Measurements from ENCODE around the gene ABCA3.
A peak's percentile ranks its signal among the peaks of the same experiment; 100 is the strongest.
"Not testable (repeated sequence)": the region's sequence is repeated elsewhere in the genome, so short reads cannot be mapped to it uniquely, and the experiment has no call there.

Gene ABCA3

DNA sequence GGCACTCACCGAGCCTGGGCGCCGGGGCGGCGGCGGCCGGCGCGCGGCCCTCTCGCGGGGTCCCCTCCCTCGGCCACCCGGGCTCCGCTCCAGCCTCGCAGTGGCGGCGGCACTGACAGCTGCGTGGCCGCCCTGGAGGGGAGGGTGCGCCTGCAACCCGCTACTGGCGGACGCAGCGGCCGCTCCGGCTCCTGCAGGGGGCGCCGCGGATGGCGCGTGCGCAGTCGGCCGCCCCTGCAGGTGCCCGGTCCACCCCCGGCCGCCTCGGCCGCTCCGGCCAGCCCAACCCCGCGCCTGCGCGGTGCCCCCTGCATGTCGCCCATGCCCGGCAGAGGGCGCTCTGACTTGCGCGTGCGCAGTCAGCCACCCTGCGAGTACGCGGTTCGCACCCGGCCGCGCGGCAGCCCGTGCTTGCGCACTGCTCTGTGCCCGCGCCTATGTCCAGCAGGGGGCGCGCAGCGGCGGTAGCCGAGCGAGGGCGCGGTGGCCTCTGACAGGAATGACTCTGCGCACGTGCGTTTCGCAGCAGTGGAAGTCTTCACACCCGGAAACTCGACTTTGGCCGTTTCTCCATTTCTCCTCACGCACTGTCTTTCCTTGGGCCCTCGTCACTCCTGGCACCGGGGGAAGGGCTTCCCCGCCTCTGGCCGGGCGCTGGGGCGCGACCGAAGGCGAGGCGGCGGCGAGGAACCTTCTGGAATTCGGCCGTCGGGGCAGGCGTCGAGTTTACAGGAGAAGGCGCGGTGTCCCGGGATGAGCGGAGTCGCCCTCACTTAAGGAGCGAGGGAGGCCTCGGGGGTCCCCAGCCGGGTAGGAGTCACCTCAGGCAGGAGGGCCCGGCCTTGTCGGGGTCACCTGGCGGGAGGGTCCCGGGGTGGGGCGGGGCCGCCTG is at the start of gene ABCA3:
Gene ABCA3, minus strand, starts transcription at position 165 of the 892 bp plus-strand sequence. CDS start 14,262 bp downstream, outside the sequence.
- H3K27ac ChIP-seq, result peak within 1 kb of the TSS; percentile 84
- TF ChIP-seq, protein P1, sequence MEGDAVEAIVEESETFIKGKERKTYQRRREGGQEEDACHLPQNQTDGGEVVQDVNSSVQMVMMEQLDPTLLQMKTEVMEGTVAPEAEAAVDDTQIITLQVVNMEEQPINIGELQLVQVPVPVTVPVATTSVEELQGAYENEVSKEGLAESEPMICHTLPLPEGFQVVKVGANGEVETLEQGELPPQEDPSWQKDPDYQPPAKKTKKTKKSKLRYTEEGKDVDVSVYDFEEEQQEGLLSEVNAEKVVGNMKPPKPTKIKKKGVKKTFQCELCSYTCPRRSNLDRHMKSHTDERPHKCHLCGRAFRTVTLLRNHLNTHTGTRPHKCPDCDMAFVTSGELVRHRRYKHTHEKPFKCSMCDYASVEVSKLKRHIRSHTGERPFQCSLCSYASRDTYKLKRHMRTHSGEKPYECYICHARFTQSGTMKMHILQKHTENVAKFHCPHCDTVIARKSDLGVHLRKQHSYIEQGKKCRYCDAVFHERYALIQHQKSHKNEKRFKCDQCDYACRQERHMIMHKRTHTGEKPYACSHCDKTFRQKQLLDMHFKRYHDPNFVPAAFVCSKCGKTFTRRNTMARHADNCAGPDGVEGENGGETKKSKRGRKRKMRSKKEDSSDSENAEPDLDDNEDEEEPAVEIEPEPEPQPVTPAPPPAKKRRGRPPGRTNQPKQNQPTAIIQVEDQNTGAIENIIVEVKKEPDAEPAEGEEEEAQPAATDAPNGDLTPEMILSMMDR (conservative IDR thresholded peaks at IDR 0.05), result peak; percentile 100
- no peak for TF ChIP-seq ZFX (IDR thresholded peaks at IDR 0.05)

DNA sequence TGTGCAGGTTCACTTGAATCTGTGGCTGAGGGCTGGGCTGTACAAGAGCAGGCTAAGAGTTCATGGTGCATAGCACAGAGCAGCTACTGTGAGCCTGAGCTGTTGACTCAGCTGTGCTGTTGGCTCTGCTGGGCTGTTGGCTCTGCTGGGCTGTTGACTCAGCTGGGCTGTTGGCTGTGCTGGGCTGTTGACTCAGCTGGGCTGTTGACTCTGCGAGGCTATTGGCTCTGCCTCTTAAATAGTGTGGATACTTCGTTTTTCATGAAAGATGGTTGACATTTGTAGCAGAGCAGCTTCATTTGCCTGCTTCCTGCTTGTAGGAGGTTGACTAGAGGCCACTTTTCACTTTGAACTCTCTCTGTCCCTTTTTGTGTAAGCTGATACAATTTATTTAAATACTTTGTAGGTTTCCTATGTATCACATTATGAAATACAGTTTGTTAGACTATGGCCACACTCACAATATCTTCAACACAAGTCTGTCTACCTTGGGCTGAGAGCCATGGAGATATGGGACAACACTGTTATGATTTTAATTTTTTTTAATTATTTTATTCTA is 48.4 kb upstream of the ABCA3 start:
- no peak overlapping the region for H3K27ac ChIP-seq
- TF ChIP-seq, protein P1 (conservative IDR thresholded peaks at IDR 0.05), result no peak
- no peak for TF ChIP-seq ZFX (IDR thresholded peaks at IDR 0.05)

DNA sequence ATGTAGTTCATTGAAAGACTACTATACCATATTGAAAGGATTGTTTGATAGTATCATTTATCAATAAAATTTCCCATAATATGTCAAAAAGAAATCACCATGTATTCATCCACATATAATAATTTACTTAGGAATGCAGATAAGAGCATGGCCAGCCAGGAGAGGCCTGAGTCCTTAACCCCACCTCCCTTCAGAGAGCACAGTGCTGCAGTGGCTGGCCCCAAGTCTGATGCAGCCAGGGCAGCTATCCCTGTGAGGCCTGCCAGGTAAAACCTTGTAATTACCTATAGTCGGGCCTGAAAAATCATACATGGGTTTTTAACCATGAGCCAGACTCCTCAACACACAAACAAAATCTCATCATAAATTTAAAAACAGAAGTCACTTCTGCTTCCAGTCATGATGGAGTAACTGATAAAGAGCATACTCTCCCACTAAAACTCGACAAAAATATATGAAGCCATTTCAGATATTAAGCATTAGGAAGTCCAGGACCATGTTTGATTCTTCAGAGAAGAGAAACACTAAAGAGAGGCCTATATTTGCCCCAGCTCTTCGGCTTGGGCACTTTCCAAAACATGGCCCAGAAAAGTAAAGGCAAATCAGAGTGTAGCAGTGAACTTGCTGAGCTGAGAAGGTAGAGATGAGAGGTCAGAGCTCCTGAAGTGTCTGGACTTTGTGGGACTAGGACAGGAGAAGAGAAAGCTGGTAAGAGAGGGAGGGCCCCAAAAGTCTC is 47.8 kb upstream of the ABCA3 start:
- TF ChIP-seq, protein P1 (conservative IDR thresholded peaks at IDR 0.05), result no peak
- no peak for TF ChIP-seq ZFX (IDR thresholded peaks at IDR 0.05)
- peak overlapping the region; percentile 11; the same call in 1 of the 2 replicates for H3K27ac ChIP-seq

DNA sequence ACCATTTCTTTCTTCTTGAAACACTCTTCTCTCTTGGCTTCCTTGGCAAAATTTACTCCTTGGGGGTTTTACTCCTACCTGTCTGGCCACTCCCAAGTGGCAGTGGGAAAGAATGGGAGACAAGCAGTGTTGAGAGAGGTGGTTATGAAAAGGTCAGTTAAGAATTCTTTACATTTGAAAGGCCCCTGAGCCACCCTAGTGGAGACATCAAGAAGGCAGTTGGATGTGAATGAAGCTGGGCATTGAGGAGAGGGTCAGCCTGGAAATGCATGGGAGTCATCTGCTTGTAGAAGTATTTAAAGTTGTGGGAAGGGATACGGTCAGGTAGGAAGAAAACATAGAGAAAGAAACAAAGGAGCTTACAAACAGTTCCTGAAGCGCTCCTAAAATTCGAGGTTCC is 46.5 kb upstream of the ABCA3 start:
- H3K27ac ChIP-seq, result no peak overlapping the region
- no peak for TF ChIP-seq ZFX (IDR thresholded peaks at IDR 0.05)
- TF ChIP-seq, protein P1 (conservative IDR thresholded peaks at IDR 0.05), result no peak; the same call in 1 of the 2 replicates

DNA sequence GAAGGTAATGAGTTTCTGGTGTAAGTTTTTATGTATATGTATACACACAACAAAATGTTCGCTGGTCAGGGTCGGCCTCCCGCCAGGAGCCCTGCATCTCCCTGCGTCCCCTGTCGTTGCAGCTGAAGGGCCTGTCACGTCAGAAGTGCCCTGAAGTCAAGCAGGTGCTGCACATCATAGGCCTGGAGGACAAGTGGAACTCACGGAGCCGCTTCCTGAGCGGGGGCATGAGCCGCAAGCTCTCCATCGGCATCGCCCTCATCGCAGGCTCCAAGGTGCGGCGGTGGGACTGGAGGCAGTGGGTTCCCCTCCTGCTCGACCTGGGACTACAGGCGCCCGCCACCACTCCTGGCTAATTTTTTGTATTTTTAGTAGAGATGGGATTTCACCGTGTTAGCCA is 45.5 kb upstream of the ABCA3 start:
- H3K27ac ChIP-seq, result not testable (repeated sequence)

DNA sequence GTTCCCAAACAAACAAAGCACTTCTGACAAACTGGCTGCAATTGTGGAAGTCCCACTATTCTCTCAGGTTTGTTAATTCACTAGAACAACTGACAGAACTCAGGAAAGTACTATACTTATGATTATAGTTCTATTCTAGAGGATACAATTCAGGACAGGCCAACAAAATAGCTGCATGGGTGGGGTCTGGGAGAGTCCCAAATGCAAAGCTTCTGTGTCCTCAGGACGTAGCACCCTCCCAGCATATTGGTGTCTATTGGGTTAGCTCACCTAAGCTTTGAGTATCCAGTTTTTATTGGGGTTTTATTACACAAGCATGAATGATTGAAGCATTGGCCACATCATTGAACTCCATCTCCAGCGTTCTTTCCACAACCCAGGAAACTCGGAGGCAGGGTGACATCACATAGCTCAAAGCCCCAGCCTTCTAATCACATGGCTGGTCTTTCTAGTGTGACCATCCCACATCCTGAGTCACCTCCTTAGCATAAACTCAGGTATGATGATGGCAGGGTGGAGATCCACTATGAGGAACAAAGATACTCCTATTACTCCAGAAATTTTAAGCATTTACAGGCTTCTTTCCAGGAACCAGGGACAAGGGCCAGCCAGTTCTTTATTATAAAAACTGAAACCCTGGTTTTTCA is 44.8 kb upstream of the ABCA3 start:
- H3K27ac ChIP-seq, result no peak overlapping the region
- TF ChIP-seq, protein P1 (conservative IDR thresholded peaks at IDR 0.05), result no peak
- no peak for TF ChIP-seq ZFX (IDR thresholded peaks at IDR 0.05)

DNA sequence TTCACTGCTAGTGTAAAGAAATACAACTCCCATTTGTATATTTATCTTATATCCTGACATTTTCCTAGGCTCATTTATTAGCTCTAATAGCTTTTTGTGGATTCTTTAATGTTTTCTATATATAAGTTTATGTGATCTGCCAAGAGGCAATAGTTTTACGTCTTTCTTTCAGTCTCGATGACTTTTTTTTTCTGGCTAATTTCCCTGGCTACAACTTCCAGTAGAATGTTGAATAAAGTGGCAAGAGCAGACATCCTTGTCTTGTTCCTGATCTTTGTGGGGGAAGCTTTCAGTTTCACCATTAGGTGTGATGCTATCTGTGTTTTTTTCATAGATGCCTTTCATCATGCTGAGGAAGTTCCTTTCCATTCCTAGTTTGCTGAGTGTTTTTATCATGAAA is 43.9 kb upstream of the ABCA3 start:
- H3K27ac ChIP-seq, result no peak overlapping the region
- no peak for TF ChIP-seq ZFX (IDR thresholded peaks at IDR 0.05)
- TF ChIP-seq, protein P1 (conservative IDR thresholded peaks at IDR 0.05), result no peak

Data from C4-2B (cell line).